HG03439 (cell line): ENCODE data around the gene HNF4A.

Source experiments
- ATAC-seq: cut with Tn5 transposase; IDR thresholded peaks from one replicate; pipeline ENCODE4 v1.9.1; 2021; ENCODE audit warnings: mild to moderate bottlenecking, moderate library complexity; ENCODE audit not compliant: unreplicated experiment

HNF4A gene

GRCh38 chr20:44392088-44392775, 36.7 kb downstream of the HNF4A start:
- ATAC-seq, result no peak

GRCh38 chr20:44392776-44393607, 37.5 kb downstream of the HNF4A start:
- ATAC-seq, result no peak

- no peak for ATAC-seq
These were observed 38.3 kb downstream of the HNF4A start for GRCh38 chr20:44393608-44394451.

GRCh38 chr20:44394452-44394701, 38.9 kb downstream of the HNF4A start:
- ATAC-seq, result no peak

GRCh38 chr20:44394702-44395460, 39.4 kb downstream of the HNF4A start:
- no peak for ATAC-seq

- no peak for ATAC-seq
These were observed 40.2 kb downstream of the HNF4A start for GRCh38 chr20:44395461-44396340.

GRCh38 chr20:44396369-44397130, 41.1 kb downstream of the HNF4A start:
- ATAC-seq, result no peak

GRCh38 chr20:44398335-44398734, 42.8 kb downstream of the HNF4A start:
- ATAC-seq, result no peak

GRCh38 chr20:44399446-44399845, 43.9 kb downstream of the HNF4A start:
- no peak for ATAC-seq

GRCh38 chr20:44400671-44400969, 45.1 kb downstream of the HNF4A start:
- no peak for ATAC-seq

GRCh38 chr20:44400970-44401769, 45.7 kb downstream of the HNF4A start:
- ATAC-seq, result no peak

- ATAC-seq, result no peak
These were observed 46.4 kb downstream of the HNF4A start for GRCh38 chr20:44401770-44402390.

- ATAC-seq, result no peak
These were observed 47.1 kb downstream of the HNF4A start for GRCh38 chr20:44402391-44403193.

GRCh38 chr20:44403194-44404112, 48.0 kb downstream of the HNF4A start:
- no peak for ATAC-seq

- no peak for ATAC-seq
These were observed 49.0 kb downstream of the HNF4A start for GRCh38 chr20:44404204-44405181.
